Endothelial cell of umbilical vein (primary cell): ENCODE data around the gene MYORG. TPM values are rescaled to one million over a fixed set of nuclear protein-coding genes. Genes with fewer than 3 reads are reported as not detected.

Experiments used
- BruUV-seq: library from RNA; stranded (reverse); fragments of 400-500 nt; replicated peaks from 2 replicates; lab custom pipeline; 2021; lab: Mats Ljungman, UMichigan
- CTCF ChIA-PET: fragments of 300-600, 350-600 bp; sonication (Branson Sonifier 250); formaldehyde crosslinking; loops from one replicate; lab custom pipeline; 2021; ENCODE audit warnings: antibody characterized with exemption, inconsistent platforms; lab: Charles Lee
- POLR2A ChIA-PET: fragments of 300-600, 350-600 bp; sonication (Branson Sonifier 250); formaldehyde crosslinking; loops from one replicate; lab custom pipeline; 2021; ENCODE audit warnings: antibody characterized with exemption, inconsistent platforms; lab: Charles Lee
- DNase-seq: peaks from one replicate; pipeline ENCODE4 v3.0.0-alpha.2; 2011; ENCODE audit warnings: low read depth, low spot score
- FAIRE-seq: peaks from 2 replicates; lab custom pipeline; 2011; peaks lifted over from hg19 to GRCh38; lab: Jason Lieb, UNC
- H2AFZ ChIP-seq: 2 replicates; pipeline ENCODE4 v1.6.0; 2012; ENCODE audit warnings: low read depth, low read length, control low read depth, inconsistent platforms
- H3K27ac ChIP-seq: 2 replicates; pipeline ENCODE4 v1.5.1; 2011; ENCODE audit warnings: low read depth, mild to moderate bottlenecking, control low read depth, low read length, moderate library complexity; ENCODE audit not compliant: insufficient read depth
- H3K27me3 ChIP-seq, 2 experiments: 2 replicates each; pipeline versions ENCODE4 v1.6.0 to v1.6.1; 2011; ENCODE audit warnings: low read length in 2 of 2, mixed read lengths in 1 of 2; ENCODE audit not compliant: control insufficient read depth in 2 of 2, insufficient read depth in 2 of 2
- H3K36me3 ChIP-seq, 2 experiments: 2 replicates in 1 of 2; 3 replicates in 1 of 2; pipeline ENCODE4 v1.5.1; 2011; ENCODE audit warnings: low read length in 2 of 2, mild to moderate bottlenecking in 1 of 2, moderate library complexity in 1 of 2; ENCODE audit not compliant: control insufficient read depth in 2 of 2, insufficient read depth in 2 of 2; ENCODE audit errors: extremely low read depth in 1 of 2
- H3K4me1 ChIP-seq: 3 replicates; pipeline ENCODE4 v1.5.1; 2011; ENCODE audit warnings: mild to moderate bottlenecking, low read length; ENCODE audit not compliant: control insufficient read depth, insufficient read depth; ENCODE audit errors: extremely low read depth
- H3K4me2 ChIP-seq: 2 replicates; pipeline ENCODE4 v1.6.1; 2011; ENCODE audit warnings: low read length, control low read depth, mixed read lengths; ENCODE audit not compliant: insufficient read depth
- H3K4me3 ChIP-seq, 3 experiments: fragments of 200-600 bp in 1 of 3; sonication (generic), shearing (Covaris generic) in 1 of 3; replicated peaks in 1 of 3; 2 replicates each; pipeline ENCODE4 v1.5.1; 2011 to 2016; ENCODE audit warnings: control low read depth in 3 of 3, low read length in 3 of 3, mild to moderate bottlenecking in 2 of 3, inconsistent platforms in 1 of 3, low read depth in 1 of 3, moderate library complexity in 1 of 3; ENCODE audit not compliant: insufficient read depth in 1 of 3
- H3K79me2 ChIP-seq: 2 replicates; pipeline ENCODE4 v1.6.0; 2012; ENCODE audit warnings: low read length, inconsistent platforms; ENCODE audit not compliant: control insufficient read depth, insufficient read depth
- H3K9ac ChIP-seq: replicated peaks from 2 replicates; pipeline ENCODE3; 2011; ENCODE audit warnings: low read length, control low read depth; ENCODE audit not compliant: insufficient read depth; ENCODE audit errors: extremely low read depth
- H3K9me1 ChIP-seq: replicated peaks from 3 replicates; pipeline ENCODE4 v1.6.0; 2011; ENCODE audit warnings: mild to moderate bottlenecking, low read length; ENCODE audit not compliant: control insufficient read depth, insufficient read depth; ENCODE audit errors: extremely low read depth
- H3K9me3 ChIP-seq: replicated peaks from 2 replicates; pipeline ENCODE4 v1.5.1; 2012; ENCODE audit warnings: low read length, inconsistent platforms; ENCODE audit not compliant: control insufficient read depth, insufficient read depth
- H4K20me1 ChIP-seq: replicated peaks from 2 replicates; pipeline ENCODE3; 2011; ENCODE audit warnings: mild to moderate bottlenecking, low read length; ENCODE audit not compliant: control insufficient read depth, insufficient read depth; ENCODE audit errors: extremely low read depth
- EZH2 ChIP-seq: IDR thresholded peaks from 2 replicates; pipeline ENCODE4 v1.6.1; 2012; ENCODE audit warnings: borderline replicate concordance, low read depth, mild to moderate bottlenecking, moderate library complexity, low read length, inconsistent platforms; ENCODE audit not compliant: severe bottlenecking
- FOS ChIP-seq: IDR thresholded peaks from 2 replicates; pipeline ENCODE4 v1.6.1; 2011; ENCODE audit warnings: mild to moderate bottlenecking, low read length, moderate library complexity, borderline replicate concordance; ENCODE audit not compliant: insufficient read depth
- GATA2 ChIP-seq: IDR thresholded peaks from 2 replicates; pipeline ENCODE4 v1.7.0; 2011; ENCODE audit warnings: low read depth, mild to moderate bottlenecking, moderate library complexity, mixed read lengths, low read length; ENCODE audit not compliant: insufficient read length, insufficient read depth
- JUN ChIP-seq: IDR thresholded peaks from 2 replicates; pipeline ENCODE4 v1.6.1; 2011; ENCODE audit warnings: borderline replicate concordance, low read depth; ENCODE audit not compliant: insufficient read length, insufficient read depth
- MYC ChIP-seq: IDR thresholded peaks from one replicate; pipeline ENCODE4 v1.6.1; 2011; ENCODE audit warnings: mild to moderate bottlenecking, low read depth, low read length
- POLR2A ChIP-seq: IDR thresholded peaks from 2 replicates; pipeline ENCODE4 v1.6.1; 2012; ENCODE audit warnings: low read depth, mild to moderate bottlenecking, control low read depth, low read length
- POLR2AphosphoS5 ChIP-seq: IDR thresholded peaks from 2 replicates; pipeline ENCODE4 v1.6.1; 2012; ENCODE audit warnings: low read depth, mild to moderate bottlenecking, control low read depth, low read length, moderate library complexity; ENCODE audit not compliant: insufficient read depth
- dilution Hi-C: fragments of 300-500 bp; cut with MboI; formaldehyde crosslinking; loops from one replicate; pipeline ENCODE4 v1.15.0; 2019; ENCODE audit warnings: low sequenced_read_pairs; ENCODE audit not compliant: extremely low pct_ligation_motif_present
- intact Hi-C: fragments of 100-400 bp; cut with micrococcal nuclease; formaldehyde crosslinking; loops from one replicate; pipeline ENCODE4 v1.10.0; 2022
- polyA plus RNA-seq, 4 experiments: library from polyadenylated mRNA; depleted of rRNA in 3 of 4; stranded (reverse) in 3 of 4; unstranded in 1 of 4; fragments of >200 nt; gene quantifications; 2 replicates each; pipeline versions ENCODE4 v1.2.1 to v1.2.3, GENCODE V29; 2011 to 2012; ENCODE audit warnings: missing spikeins in 1 of 4
- total RNA-seq: library from RNA; stranded (reverse); gene quantifications from 2 replicates; pipeline ENCODE4 v1.2.3, GENCODE V29; 2021
- TF ChIP-seq, protein P1 (sequence below): IDR thresholded peaks from 2 replicates; pipeline ENCODE4 v1.6.1; 2011; ENCODE audit not compliant: insufficient read depth, insufficient read length
- TF ChIP-seq, protein P2 (sequence below), 2 donors: IDR thresholded peaks; 1 replicate in 1 of 2; 2 replicates in 1 of 2; pipeline ENCODE4 v1.5.1; 2011; ENCODE audit warnings: low read length in 2 of 2, mild to moderate bottlenecking in 2 of 2, moderate library complexity in 2 of 2, control low read depth in 1 of 2, inconsistent platforms in 1 of 2, low read depth in 1 of 2; ENCODE audit not compliant: insufficient read depth in 1 of 2; ENCODE audit errors: extremely low read depth in 1 of 2

Gene MYORG
- total and polyA plus RNA-seq, 2 donors (not counting 3 experiments of a cell fraction or from before 2014, with no cell fraction given), result 2.8 to 7.0 TPM

DNA sequence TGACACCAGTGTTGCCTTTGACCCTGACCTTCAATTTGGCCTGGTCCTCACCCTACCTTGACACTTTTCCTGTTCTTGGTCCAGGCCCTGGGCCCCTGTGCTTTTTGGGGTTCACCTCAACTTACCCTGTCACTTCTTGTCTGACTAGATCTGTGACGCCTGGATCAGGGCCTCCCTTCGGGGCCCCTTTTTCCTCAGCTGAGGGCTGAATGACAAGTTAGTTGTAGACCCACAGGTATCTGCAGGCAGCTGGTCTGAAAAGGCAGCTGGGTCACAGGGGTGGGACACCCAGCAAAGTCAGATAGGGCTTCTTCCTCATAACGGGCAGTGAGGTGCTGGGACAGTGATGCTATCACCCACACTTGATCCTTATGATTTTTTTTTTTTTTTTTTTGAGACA lies 10.0 kb upstream of the MYORG start:
- no peaks in the 10 kb centered on the region for H3K36me3 ChIP-seq
- intact Hi-C loops (no loop called here), dilution Hi-C loops (no loop called here)
- no peak overlapping the region for H3K4me3 ChIP-seq
- H3K9me3 ChIP-seq, result no peaks in the 10 kb centered on the region
- no TSS peak for BruUV-seq
- peaks cover 0 to 9% of the 10 kb centered on the region in 2 experiments for H3K27me3 ChIP-seq
- no peaks in the 10 kb centered on the region for H4K20me1 ChIP-seq
- POLR2A ChIA-PET, result interaction anchor here (0.6 kb wide), 1 partner anchor 12 kb away, joined by 4 read pairs; no protein-coding TSS in a partner anchor
- no peaks in the 10 kb centered on the region for H3K4me1 ChIP-seq
- FAIRE-seq (no peak), DNase-seq (no peak)
- H3K4me2 ChIP-seq, result no peak overlapping the region
- CTCF ChIA-PET, result interaction anchor here (1.2 to 4.0 kb wide), 2 partner anchors 8 to 17 kb away, joined by 3 to 29 read pairs; no protein-coding TSS in a partner anchor
- H3K79me2 ChIP-seq, result no peaks in the 10 kb centered on the region
- no peak overlapping the region for H3K9ac ChIP-seq
- H3K27ac ChIP-seq, result no peak overlapping the region
- H2AFZ ChIP-seq, result no peak overlapping the region
- TF ChIP-seq, protein P1, sequence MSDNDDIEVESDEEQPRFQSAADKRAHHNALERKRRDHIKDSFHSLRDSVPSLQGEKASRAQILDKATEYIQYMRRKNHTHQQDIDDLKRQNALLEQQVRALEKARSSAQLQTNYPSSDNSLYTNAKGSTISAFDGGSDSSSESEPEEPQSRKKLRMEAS, result no peak
- TF ChIP-seq MYC (no peak), FOS (no peak), POLR2A (no peak), EZH2 (no peak), GATA2 (no peak), JUN (no peak), POLR2AphosphoS5 (no peak)
- TF ChIP-seq, protein P2, sequence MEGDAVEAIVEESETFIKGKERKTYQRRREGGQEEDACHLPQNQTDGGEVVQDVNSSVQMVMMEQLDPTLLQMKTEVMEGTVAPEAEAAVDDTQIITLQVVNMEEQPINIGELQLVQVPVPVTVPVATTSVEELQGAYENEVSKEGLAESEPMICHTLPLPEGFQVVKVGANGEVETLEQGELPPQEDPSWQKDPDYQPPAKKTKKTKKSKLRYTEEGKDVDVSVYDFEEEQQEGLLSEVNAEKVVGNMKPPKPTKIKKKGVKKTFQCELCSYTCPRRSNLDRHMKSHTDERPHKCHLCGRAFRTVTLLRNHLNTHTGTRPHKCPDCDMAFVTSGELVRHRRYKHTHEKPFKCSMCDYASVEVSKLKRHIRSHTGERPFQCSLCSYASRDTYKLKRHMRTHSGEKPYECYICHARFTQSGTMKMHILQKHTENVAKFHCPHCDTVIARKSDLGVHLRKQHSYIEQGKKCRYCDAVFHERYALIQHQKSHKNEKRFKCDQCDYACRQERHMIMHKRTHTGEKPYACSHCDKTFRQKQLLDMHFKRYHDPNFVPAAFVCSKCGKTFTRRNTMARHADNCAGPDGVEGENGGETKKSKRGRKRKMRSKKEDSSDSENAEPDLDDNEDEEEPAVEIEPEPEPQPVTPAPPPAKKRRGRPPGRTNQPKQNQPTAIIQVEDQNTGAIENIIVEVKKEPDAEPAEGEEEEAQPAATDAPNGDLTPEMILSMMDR (IDR thresholded peaks at IDR 0.05; ENCODE audit: extremely low read depth in 1 of 2, insufficient read depth in 1 of 2, low read depth in 1 of 2, low read length in 2 of 2), result no peak
- H3K9me1 ChIP-seq, result no peaks in the 10 kb centered on the region
